Ramos (cell line): ENCODE data around the gene ANO10.

ENCODE experiments used
- in situ Hi-C: fragments of 300-500 bp; cut with MboI; formaldehyde crosslinking; loops from one replicate; pipeline ENCODE4 v1.14.3; 2022; ENCODE audit warnings: low sequenced_read_pairs; ENCODE audit not compliant: unreplicated experiment

ANO10 gene

DNA sequence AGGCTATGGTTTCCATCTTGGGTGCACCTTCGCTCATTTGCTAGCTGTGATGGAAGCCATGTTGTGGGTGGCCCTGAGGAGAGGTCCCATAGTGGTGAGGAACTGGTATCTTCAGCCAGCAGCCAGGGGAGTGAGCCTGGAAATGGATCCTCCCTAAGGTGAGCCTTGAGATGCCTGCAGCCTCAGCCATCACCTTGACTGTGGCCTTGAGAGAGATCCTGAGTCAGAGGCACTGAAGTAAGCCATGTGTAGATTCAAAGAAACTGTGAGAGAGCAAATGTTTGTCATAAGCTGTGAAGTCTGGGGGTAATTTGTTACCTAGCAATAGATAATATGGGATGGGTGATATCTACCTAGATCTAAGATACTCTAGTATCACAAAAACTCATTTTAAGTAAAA, 230.2 kb downstream of the ANO10 start:
- in situ Hi-C loops, result loop anchor here (25.0 kb wide), 1 partner anchor 429 kb away; no protein-coding TSS in a partner anchor

- in situ Hi-C loops, result loop anchor here (25.0 kb wide), 1 partner anchor 428 kb away; no protein-coding TSS in a partner anchor
Measured at GRCh38 chr3:43390255-43390588, 231.6 kb downstream of the ANO10 start.

DNA sequence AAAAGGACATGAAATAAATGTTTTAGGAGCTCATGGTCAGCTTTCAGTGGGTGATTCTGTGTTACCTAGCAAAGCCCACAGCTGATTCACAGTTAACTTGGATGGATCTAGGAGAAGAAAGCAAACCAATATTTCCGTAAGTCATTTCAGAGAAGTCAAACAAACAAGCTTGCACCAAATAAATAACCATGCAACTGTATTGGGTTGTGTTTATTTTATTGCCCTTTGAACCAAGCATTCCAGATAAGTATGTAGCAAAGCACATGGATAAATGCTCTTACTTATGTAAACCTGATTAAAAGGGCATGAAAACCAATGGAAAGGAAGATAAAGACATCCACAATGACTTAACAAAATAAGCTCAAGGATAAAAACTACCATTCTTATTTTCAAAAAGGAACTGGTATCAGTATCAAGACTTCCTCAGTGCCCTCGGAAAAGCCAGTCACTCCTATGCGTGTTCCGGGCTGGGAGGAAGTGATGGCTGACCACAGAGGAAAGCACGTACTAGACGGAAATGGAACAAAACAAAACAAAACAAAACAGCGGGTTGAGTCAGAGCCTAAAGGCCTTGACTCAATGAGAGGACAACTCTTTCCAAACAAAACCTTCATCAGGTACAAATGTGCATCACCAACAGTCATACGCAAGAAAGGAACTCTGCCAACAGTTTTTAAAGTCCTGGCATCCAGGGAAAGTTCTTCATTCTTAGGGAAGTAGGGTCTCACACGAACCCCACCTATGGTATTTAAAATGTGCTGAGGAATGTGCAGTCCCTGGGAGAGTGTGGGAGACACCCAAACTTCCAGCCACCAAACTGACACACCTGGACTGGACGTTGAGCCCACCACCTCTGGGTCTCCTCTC, 232.2 kb downstream of the ANO10 start:
- in situ Hi-C loops, result loop anchor here (25.0 kb wide), 1 partner anchor 427 kb away; no protein-coding TSS in a partner anchor

GRCh38 chr3:43388915-43389314, 232.9 kb downstream of the ANO10 start:
- in situ Hi-C loops, result loop anchor here (25.0 kb wide), 1 partner anchor 427 kb away; no protein-coding TSS in a partner anchor

DNA sequence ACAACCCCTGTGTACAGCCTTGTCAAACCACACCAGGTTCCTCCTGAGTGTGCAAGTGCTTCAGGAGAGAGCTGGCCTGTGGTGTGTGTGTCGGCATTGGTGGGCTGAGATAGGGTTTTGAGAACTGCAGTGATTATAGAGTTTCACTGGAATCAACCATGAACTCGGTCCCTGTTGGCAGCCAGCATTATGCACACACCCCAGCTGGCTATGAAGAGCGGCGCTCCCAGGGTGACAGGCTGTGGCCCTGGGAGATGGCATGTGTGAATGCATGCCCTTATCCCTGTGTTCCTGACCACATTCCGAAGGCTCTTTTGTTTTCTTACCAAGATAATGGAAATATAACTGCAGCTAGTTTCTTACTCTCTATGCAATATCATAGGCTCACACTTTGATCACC, 233.6 kb downstream of the ANO10 start:
- in situ Hi-C loops, result loop anchor here (25.0 kb wide), 1 partner anchor 426 kb away; no protein-coding TSS in a partner anchor

DNA sequence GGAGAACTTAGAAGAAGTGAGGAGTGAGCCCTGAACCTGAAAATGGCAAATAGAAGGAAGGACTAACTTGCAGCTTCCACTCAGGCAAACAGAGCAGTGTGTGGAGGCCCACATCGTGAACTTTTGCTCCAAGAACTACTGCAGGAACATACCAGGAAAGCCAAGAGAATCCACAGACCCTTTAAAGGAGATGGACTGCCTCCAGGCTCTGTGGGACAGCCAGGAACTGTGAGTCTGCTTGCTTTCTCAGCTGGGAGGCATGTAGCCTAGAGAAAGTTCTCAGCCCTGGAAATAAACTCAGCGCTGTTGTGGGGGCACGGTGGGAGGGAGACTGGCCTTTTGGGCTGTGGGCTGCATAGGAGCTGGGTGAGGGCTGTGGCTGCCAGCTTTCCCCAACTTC, 242.5 kb downstream of the ANO10 start:
- in situ Hi-C loops, result loop anchor here (25.0 kb wide), 1 partner anchor 417 kb away; no protein-coding TSS in a partner anchor

DNA sequence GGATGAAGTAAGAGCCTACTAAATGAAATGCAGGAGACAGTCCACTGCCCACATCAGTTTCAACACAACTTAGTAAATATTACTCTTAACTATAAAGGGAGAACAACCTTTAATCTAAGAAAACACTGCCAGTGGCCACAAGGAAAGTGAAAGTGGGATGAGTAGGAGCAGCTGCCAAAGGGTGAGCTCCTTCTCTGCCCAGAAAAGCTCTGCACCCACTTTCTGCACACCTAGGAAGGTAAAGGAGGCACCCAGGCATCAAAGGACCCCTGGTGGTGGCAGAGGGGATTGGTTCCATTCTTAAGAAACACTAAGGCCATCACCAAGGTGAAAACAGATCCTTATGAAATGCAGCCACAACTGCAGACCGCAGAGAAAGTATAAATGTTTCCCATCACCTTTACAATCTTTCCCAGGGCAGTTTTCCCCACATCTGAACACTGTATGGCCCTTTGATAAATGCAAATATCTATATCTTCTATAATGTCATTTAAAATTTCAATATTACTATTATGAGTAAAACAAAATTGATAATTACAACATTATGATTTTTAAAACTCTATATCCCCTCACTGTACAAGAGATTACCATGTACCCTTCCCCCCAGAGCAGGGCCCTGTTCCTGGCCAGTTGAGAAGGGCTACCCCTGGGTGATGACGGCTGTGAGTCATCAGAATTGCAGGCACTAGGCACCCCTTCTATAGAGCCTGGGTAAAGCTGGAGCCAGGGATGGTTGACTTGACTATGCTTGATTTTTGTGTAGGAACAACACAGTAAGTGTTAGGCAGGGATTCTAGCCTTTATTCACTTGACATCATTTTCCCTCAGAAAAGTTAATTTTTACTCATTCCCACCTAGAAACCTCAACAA, 243.5 kb downstream of the ANO10 start:
- in situ Hi-C loops, result loop anchor here (25.0 kb wide), 1 partner anchor 416 kb away; no protein-coding TSS in a partner anchor

GRCh38 chr3:43373560-43373928, 248.3 kb downstream of the ANO10 start:
- in situ Hi-C loops, result no loop called here

- in situ Hi-C loops, result no loop called here
Measured at GRCh38 chr3:43372809-43373559, 248.8 kb downstream of the ANO10 start.

- in situ Hi-C loops, result no loop called here
Measured at GRCh38 chr3:43372007-43372740, 249.6 kb downstream of the ANO10 start.

- in situ Hi-C loops, result no loop called here
Measured at GRCh38 chr3:43371494-43371893, 250.3 kb downstream of the ANO10 start.

DNA sequence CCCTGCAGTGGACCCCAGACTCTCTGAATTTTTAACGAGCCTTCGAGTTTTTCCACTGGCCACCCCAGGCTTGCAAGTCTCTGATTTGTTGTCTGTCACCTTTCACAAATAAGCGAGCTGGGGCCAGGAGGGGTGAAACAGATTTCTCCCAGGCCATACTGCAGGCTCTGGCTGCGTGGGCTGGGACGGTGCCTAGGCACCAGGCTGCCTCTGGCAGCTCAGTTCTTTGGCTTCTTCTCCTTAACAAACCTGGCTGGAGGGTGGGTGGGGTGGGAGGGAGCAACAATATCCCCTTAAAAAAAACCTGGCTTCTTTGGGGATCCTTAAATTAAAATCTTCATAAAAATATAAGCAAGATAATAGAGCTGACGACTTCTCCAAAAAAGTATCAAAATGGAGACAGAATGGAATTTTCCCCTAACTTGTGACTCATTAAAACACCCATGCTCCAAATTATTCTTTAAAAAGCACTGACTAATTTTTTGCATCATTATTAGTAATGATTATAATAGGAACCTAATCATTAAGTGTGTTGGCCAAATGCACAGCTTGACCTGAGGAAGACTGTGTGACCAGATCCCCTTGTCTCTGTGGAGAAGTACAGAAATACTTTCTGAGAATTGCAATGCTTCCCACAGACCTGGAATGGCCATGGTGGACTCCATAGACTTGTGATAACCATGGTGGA, 251.4 kb downstream of the ANO10 start:
- in situ Hi-C loops, result no loop called here

GRCh38 chr3:43369404-43370292, 252.2 kb downstream of the ANO10 start:
- in situ Hi-C loops, result no loop called here

GRCh38 chr3:43366885-43367284, 254.9 kb downstream of the ANO10 start:
- in situ Hi-C loops, result no loop called here

DNA sequence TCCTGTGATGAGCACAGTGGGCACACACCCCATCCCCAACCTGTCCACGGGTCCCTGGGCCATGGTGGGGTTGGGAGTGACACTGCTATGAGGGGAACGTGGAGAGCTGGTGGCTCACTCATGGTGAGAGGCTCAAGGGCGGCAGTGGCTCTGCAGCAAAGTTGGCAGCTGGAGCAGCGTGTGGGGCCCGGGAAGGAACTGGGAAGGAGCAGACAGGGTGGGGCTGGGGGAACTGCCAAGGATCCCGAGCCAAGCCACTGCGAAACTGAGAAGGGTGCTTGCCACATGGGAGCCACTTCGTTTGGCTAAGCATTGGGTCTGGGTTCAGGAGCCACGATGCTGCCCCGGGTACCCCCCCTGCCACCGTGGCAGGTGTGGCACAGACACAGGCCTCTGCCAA, 255.3 kb downstream of the ANO10 start:
- in situ Hi-C loops, result no loop called here

DNA sequence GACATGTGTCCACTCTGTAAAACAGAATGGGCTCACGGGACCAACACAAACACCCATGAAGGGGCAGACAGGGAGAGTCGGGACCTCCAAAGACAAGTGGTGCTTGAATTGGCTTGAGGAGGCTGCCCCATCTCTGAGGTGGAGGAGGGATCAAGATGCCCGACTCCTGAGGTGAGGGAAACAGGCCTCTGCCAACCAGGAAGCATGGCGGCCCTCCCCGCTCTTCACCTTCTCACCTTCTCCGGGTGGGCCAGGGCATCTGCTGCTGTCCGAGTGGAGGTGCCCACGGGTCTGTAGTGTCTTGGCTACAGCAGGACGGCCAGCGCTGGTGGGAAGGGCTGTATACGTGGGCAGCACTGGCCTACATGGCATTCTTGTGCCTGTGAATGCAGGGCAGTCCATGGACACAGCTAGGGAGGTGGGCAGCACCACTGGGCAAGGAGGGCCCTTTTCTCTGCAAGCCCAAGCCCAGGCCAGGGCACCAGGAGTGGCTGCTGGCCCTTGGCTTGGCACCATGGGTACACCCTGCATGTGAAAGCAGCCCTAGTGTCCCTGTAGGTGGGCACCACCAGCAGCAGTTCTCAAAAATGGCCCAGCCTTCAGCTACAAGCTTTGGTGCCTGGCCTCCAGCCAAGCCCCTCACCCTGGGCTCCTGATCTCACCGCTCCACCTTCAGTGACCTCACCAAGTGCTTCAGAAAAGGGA, 256.1 kb downstream of the ANO10 start:
- in situ Hi-C loops, result no loop called here

GRCh38 chr3:43364926-43365325, 256.9 kb downstream of the ANO10 start:
- in situ Hi-C loops, result no loop called here
